GM12878 (cell line): ENCODE results near the gene KCNQ1.

Experiments
- FOXK2 ChIP-seq: fragments of 450-650 bp; IDR thresholded peaks from 2 replicates; pipeline ENCODE4 v1.6.1; 2017; ENCODE audit warnings: mild to moderate bottlenecking, moderate library complexity
- LARP7 ChIP-seq: fragments of 450-650 bp; IDR thresholded peaks from 2 replicates; pipeline ENCODE4 v1.6.1; 2017; ENCODE audit warnings: mild to moderate bottlenecking
- MXI1 ChIP-seq: fragments of 150-350 bp; IDR thresholded peaks from 2 replicates; pipeline ENCODE4 v1.6.1; 2011; ENCODE audit warnings: low read depth, mild to moderate bottlenecking, inconsistent platforms, low read length, improper control_type of control experiment
- POLR2AphosphoS5 ChIP-seq: IDR thresholded peaks from 2 replicates; pipeline ENCODE4 v1.6.1; 2011; ENCODE audit warnings: mild to moderate bottlenecking, low read length, inconsistent platforms
- REST ChIP-seq: IDR thresholded peaks from 2 replicates; pipeline ENCODE4 v1.6.1; 2012; ENCODE audit warnings: mild to moderate bottlenecking, low read depth, low read length
- TCF7 ChIP-seq: IDR thresholded peaks from 2 replicates; pipeline ENCODE4 v1.6.1; 2014; ENCODE audit warnings: antibody characterized with exemption, borderline replicate concordance
- YY1 ChIP-seq: IDR thresholded peaks from 2 replicates; pipeline ENCODE4 v1.6.1; 2011; ENCODE audit warnings: low read depth, mild to moderate bottlenecking, low read length
- ZNF24 ChIP-seq: fragments of 450-650 bp; IDR thresholded peaks from 2 replicates; pipeline ENCODE4 v1.6.1; 2017; ENCODE audit warnings: antibody characterized with exemption, mild to moderate bottlenecking

GRCh38 chr11:2888266-2888968 is 443.6 kb downstream of the KCNQ1 start:
- TF ChIP-seq YY1 (peak; percentile 76), TCF7 (no peak), REST (no peak), ZNF24 (no peak), MXI1 (no peak), FOXK2 (no peak), LARP7 (no peak; the same call in 1 of the 2 replicates), POLR2AphosphoS5 (no peak)
